Thyroid gland (tissue), 4 donors: Measurements from ENCODE around the gene NUBPL. TPM values are rescaled to one million over a fixed set of nuclear protein-coding genes. Genes with fewer than 3 reads are reported as not detected.
A peak's percentile ranks its signal among the peaks of the same experiment; 100 is the strongest.

Experiments
- DNase-seq, 2 donors: peaks; one replicate each; pipeline ENCODE4 v3.0.0-alpha.2; 2019
- H3K27ac ChIP-seq, 3 donors: fragments of 200-600 bp; sonication (generic); 1 replicate in 2 of 3; 2 replicates in 1 of 3; pipeline ENCODE4 v1.5.1; 2016 to 2019; ENCODE audit warnings: mild to moderate bottlenecking in 1 of 3, moderate library complexity in 1 of 3
- H3K27me3 ChIP-seq: fragments of 200-600 bp; sonication (generic); one replicate; pipeline ENCODE4 v1.5.1; 2019
- H3K36me3 ChIP-seq, 2 donors: fragments of 200-600 bp; sonication (generic); one replicate each; pipeline ENCODE4 v1.5.1; 2016 to 2019
- H3K4me1 ChIP-seq, 2 donors: fragments of 200-600 bp; sonication (generic); one replicate each; pipeline ENCODE4 v1.5.1; 2017 to 2019
- H3K4me3 ChIP-seq, 3 donors: fragments of 200-600 bp; sonication (generic); replicated peaks in 1 of 3; 1 replicate in 2 of 3; 2 replicates in 1 of 3; pipeline ENCODE4 v1.5.1; 2016; ENCODE audit warnings: mild to moderate bottlenecking in 1 of 3
- H3K9me3 ChIP-seq: fragments of 200-600 bp; sonication (generic); one replicate; pipeline ENCODE4 v1.5.1; 2017
- POLR2A ChIP-seq, 2 donors: fragments of 450-650 bp; IDR thresholded peaks; one replicate each; pipeline ENCODE4 v1.6.1; 2017; ENCODE audit warnings: antibody characterized with exemption in 2 of 2, mild to moderate bottlenecking in 2 of 2, moderate library complexity in 1 of 2
- WGBS, 2 donors: methylation state at CpG; one replicate each; pipeline ENCODE4 v1.1.5; 2017; 5-methylcytosine and 5-hydroxymethylcytosine counted together
- intact Hi-C: fragments of 100-400 bp; cut with DNase I; formaldehyde crosslinking; loops from one replicate; pipeline ENCODE4 v1.15.1; 2023
- total RNA-seq, 4 donors: library from RNA; depleted of rRNA; stranded (reverse); fragments of >200 nt; gene quantifications; one replicate each; pipeline ENCODE4 v1.2.3, GENCODE V29; 2016
- TF ChIP-seq, protein P1 (sequence below), 6 experiments: fragments of 200-600 bp in 3 of 6; fragments of 450-650 bp in 3 of 6; sonication (generic) in 3 of 6; IDR thresholded peaks; one replicate each; pipeline ENCODE4 v1.5.1; 2016 to 2019; ENCODE audit warnings: antibody characterized with exemption in 6 of 6, mild to moderate bottlenecking in 2 of 6, inconsistent platforms in 1 of 6, moderate library complexity in 1 of 6

NUBPL gene
- total RNA-seq, 4 donors from 2014 or later = 12.0 to 27.1 (median 14.2) TPM

- no peak for DNase-seq
- H3K9me3 ChIP-seq = no peaks in the 10 kb centered on the region
- no peak overlapping the region for H3K4me3 ChIP-seq
- no peaks in the 10 kb centered on the region for H3K4me1 ChIP-seq
- no peaks in the 10 kb centered on the region for H3K36me3 ChIP-seq
- no peak overlapping the region for H3K27ac ChIP-seq
- intact Hi-C loops = no loop called here
- H3K27me3 ChIP-seq = no peaks in the 10 kb centered on the region
- TF ChIP-seq, protein P1, sequence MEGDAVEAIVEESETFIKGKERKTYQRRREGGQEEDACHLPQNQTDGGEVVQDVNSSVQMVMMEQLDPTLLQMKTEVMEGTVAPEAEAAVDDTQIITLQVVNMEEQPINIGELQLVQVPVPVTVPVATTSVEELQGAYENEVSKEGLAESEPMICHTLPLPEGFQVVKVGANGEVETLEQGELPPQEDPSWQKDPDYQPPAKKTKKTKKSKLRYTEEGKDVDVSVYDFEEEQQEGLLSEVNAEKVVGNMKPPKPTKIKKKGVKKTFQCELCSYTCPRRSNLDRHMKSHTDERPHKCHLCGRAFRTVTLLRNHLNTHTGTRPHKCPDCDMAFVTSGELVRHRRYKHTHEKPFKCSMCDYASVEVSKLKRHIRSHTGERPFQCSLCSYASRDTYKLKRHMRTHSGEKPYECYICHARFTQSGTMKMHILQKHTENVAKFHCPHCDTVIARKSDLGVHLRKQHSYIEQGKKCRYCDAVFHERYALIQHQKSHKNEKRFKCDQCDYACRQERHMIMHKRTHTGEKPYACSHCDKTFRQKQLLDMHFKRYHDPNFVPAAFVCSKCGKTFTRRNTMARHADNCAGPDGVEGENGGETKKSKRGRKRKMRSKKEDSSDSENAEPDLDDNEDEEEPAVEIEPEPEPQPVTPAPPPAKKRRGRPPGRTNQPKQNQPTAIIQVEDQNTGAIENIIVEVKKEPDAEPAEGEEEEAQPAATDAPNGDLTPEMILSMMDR (IDR thresholded peaks at IDR 0.05) = no peak
- TF ChIP-seq POLR2A (IDR thresholded peaks at IDR 0.05) = no peak
- WGBS, 2 donors = 94 to 95% methylated on average over 2 of the region's 2 CpGs
Measured at GRCh38 chr14:31835049-31835448, 273.8 kb downstream of the NUBPL start.

- H3K4me1 ChIP-seq = no peaks in the 10 kb centered on the region
- 54 to 55% methylated on average over 5 of the region's 5 CpGs for WGBS, 2 donors
Measured at GRCh38 chr14:31837031-31837430, 275.8 kb downstream of the NUBPL start.

GRCh38 chr14:31842899-31843298 lies 281.7 kb downstream of the NUBPL start:
- H3K27me3 ChIP-seq = no peaks in the 10 kb centered on the region
- no peak overlapping the region for H3K27ac ChIP-seq
- H3K9me3 ChIP-seq = no peaks in the 10 kb centered on the region
- H3K4me1 ChIP-seq = no peaks in the 10 kb centered on the region
- H3K36me3 ChIP-seq = no peaks in the 10 kb centered on the region
- DNase-seq = no peak
- intact Hi-C loops = no loop called here
- no peak overlapping the region for H3K4me3 ChIP-seq
- TF ChIP-seq, protein P1 (IDR thresholded peaks at IDR 0.05) = no peak
- no peak for TF ChIP-seq POLR2A (IDR thresholded peaks at IDR 0.05)
- WGBS, 2 donors = 87 to 88% methylated on average over 2 of the region's 2 CpGs

More at GRCh38 chr14:31837031-31837430, 275.8 kb downstream of the NUBPL start:
- TF ChIP-seq, protein P1 (IDR thresholded peaks at IDR 0.05) = no peak
- no peak for TF ChIP-seq POLR2A (IDR thresholded peaks at IDR 0.05)
- H3K36me3 ChIP-seq = no peaks in the 10 kb centered on the region
- intact Hi-C loops = no loop called here
- no peak overlapping the region for H3K27ac ChIP-seq
- H3K27me3 ChIP-seq = no peaks in the 10 kb centered on the region
- H3K4me3 ChIP-seq = no peak overlapping the region
- DNase-seq = peak; percentile 30 to 53
- H3K9me3 ChIP-seq = no peaks in the 10 kb centered on the region

- TF ChIP-seq, protein P1 (IDR thresholded peaks at IDR 0.05) = no peak
- no peak for TF ChIP-seq POLR2A (IDR thresholded peaks at IDR 0.05)
- Histone ChIP-seq H3K9me3 (no peaks in the 10 kb centered on the region), H3K4me3 (no peak overlapping the region), H3K4me1 (no peaks in the 10 kb centered on the region), H3K27me3 (no peaks in the 10 kb centered on the region), H3K27ac (no peak overlapping the region), H3K36me3 (no peaks in the 10 kb centered on the region)
- WGBS, 2 donors = 97 to 100% methylated on average over 1 of the region's 1 CpG
- intact Hi-C loops = no loop called here
- DNase-seq = no peak
Measured at GRCh38 chr14:31843361-31844091, 282.3 kb downstream of the NUBPL start.

- Histone ChIP-seq H3K4me1 (no peaks in the 10 kb centered on the region), H3K9me3 (no peaks in the 10 kb centered on the region), H3K36me3 (no peaks in the 10 kb centered on the region), H3K4me3 (no peak overlapping the region), H3K27ac (no peak overlapping the region), H3K27me3 (no peaks in the 10 kb centered on the region)
- TF ChIP-seq POLR2A (IDR thresholded peaks at IDR 0.05) = no peak
- TF ChIP-seq, protein P1 (IDR thresholded peaks at IDR 0.05) = no peak
- no peak for DNase-seq
- 93 to 97% methylated on average over 2 of the region's 2 CpGs for WGBS, 2 donors
- intact Hi-C loops = no loop called here
Measured at GRCh38 chr14:31854508-31855075, 293.4 kb downstream of the NUBPL start.
